OCI-LY7 (cell line): ENCODE data around the gene MYCT1. TPM values are rescaled to one million over a fixed set of nuclear protein-coding genes. Genes with fewer than 3 reads are reported as not detected.

Experiments
- BruUV-seq: library from RNA; stranded (reverse); fragments of 400-500 nt; replicated peaks from 2 replicates; lab custom pipeline; 2021; lab: Mats Ljungman, UMichigan
- CTCF ChIA-PET: fragments of 300-600 bp; sonication (Branson Sonifier 250); formaldehyde crosslinking; loops from one replicate; lab custom pipeline; 2022; ENCODE audit warnings: antibody characterized with exemption; ENCODE audit not compliant: unreplicated experiment; lab: Charles Lee
- POLR2A ChIA-PET: fragments of 300-600 bp; sonication (Branson Sonifier 250); formaldehyde crosslinking; loops from one replicate; lab custom pipeline; 2022; ENCODE audit warnings: antibody characterized with exemption; lab: Charles Lee
- DNase-seq: peaks from one replicate; pipeline ENCODE4 v3.0.0-alpha.2; 2015; ENCODE audit warnings: low spot score
- H2AFZ ChIP-seq: fragments of 200-600 bp; sonication (generic), shearing (Covaris generic); 2 replicates; pipeline ENCODE4 v1.6.1; 2014; ENCODE audit warnings: mild to moderate bottlenecking, antibody characterized with exemption, low read length, moderate library complexity
- H3K27ac ChIP-seq: fragments of 200-600 bp; sonication (generic); 2 replicates; pipeline ENCODE4 v1.5.1; 2014; ENCODE audit warnings: mixed run types, low read depth, mild to moderate bottlenecking, moderate library complexity, low read length, inconsistent platforms; ENCODE audit not compliant: poor library complexity, severe bottlenecking
- H3K36me3 ChIP-seq: fragments of 200-600 bp; sonication (generic); 2 replicates; pipeline ENCODE4 v1.6.1; 2014; ENCODE audit warnings: mild to moderate bottlenecking, antibody characterized with exemption, low read length, moderate library complexity, mixed read lengths; ENCODE audit not compliant: insufficient read depth
- H3K4me1 ChIP-seq: fragments of 200-600 bp; sonication (generic); 2 replicates; pipeline ENCODE4 v1.5.1; 2014; ENCODE audit warnings: mild to moderate bottlenecking, low read length; ENCODE audit not compliant: insufficient read depth, poor library complexity, severe bottlenecking
- H3K4me2 ChIP-seq: fragments of 200-600 bp; sonication (generic); 2 replicates; pipeline ENCODE4 v1.6.1; 2014; ENCODE audit warnings: mild to moderate bottlenecking, low read length
- H3K4me3 ChIP-seq: fragments of 200-600 bp; sonication (generic); 2 replicates; pipeline ENCODE4 v1.5.1; 2014; ENCODE audit warnings: mild to moderate bottlenecking, low read depth, low read length; ENCODE audit not compliant: poor library complexity, severe bottlenecking
- H3K79me2 ChIP-seq: fragments of 200-600 bp; sonication (generic); 2 replicates; pipeline ENCODE4 v1.6.1; 2016; ENCODE audit warnings: low read depth, mild to moderate bottlenecking, low read length, moderate library complexity, mixed read lengths; ENCODE audit not compliant: insufficient read depth
- H3K9me2 ChIP-seq: fragments of 200-600 bp; sonication (generic); 2 replicates; pipeline ENCODE4 v1.6.1; 2016; ENCODE audit warnings: mild to moderate bottlenecking, low read length, mixed read lengths; ENCODE audit not compliant: insufficient read depth
- H3K9me3 ChIP-seq: fragments of 200-600 bp; sonication (generic); 2 replicates; pipeline ENCODE4 v1.6.1; 2014; ENCODE audit warnings: mild to moderate bottlenecking, mixed run types, low read length, mixed read lengths
- H4K20me1 ChIP-seq: fragments of 200-600 bp; sonication (generic); 2 replicates; pipeline ENCODE4 v1.6.1; 2014; ENCODE audit warnings: mild to moderate bottlenecking, antibody characterized with exemption, low read length, moderate library complexity, mixed read lengths; ENCODE audit not compliant: insufficient read depth
- CTCF ChIP-seq: fragments of 200-600 bp; sonication (generic); conservative IDR thresholded peaks from 2 replicates; pipeline ENCODE4 v1.5.1; 2014; ENCODE audit warnings: mild to moderate bottlenecking, antibody characterized with exemption, low read length, moderate library complexity, mixed read lengths
- EZH2phosphoT487 ChIP-seq: fragments of 200-600 bp; sonication (generic); IDR thresholded peaks from 2 replicates; pipeline ENCODE4 v1.6.1; 2018; ENCODE audit warnings: low read depth, borderline replicate concordance, mild to moderate bottlenecking, mixed run types, antibody characterized with exemption, low read length, moderate library complexity, mixed read lengths
- intact Hi-C: fragments of 100-400 bp; cut with micrococcal nuclease; formaldehyde crosslinking; loops from one replicate; pipeline ENCODE4 v1.10.0; 2022; ENCODE audit not compliant: unreplicated experiment
- total RNA-seq, 2 experiments: library from RNA; depleted of rRNA in 1 of 2; stranded (reverse); fragments of >200 nt in 1 of 2; shearing (Covaris generic) in 1 of 2; gene quantifications; 2 replicates each; pipeline ENCODE4 v1.2.3, GENCODE V29; 2014 to 2022

The MYCT1 gene
- total RNA-seq, 2 experiments from 2014 or later, result 0.47 to 3.5 TPM

- intact Hi-C loops, result no loop called here
- TF ChIP-seq CTCF (no peak), EZH2phosphoT487 (no peak)
- POLR2A ChIA-PET, result interaction anchor here (0.5 to 1.2 kb wide), 2 partner anchors 11 to 23 kb away, joined by 3 read pairs; no protein-coding TSS in a partner anchor
- Histone ChIP-seq H3K79me2 (no peaks in the 10 kb centered on the region), H3K4me3 (no peak overlapping the region), H3K9me3 (no peaks in the 10 kb centered on the region), H3K4me1 (no peaks in the 10 kb centered on the region), H3K9me2 (no peaks in the 10 kb centered on the region), H3K36me3 (no peaks in the 10 kb centered on the region), H3K4me2 (no peak overlapping the region), H3K27ac (no peak overlapping the region), H4K20me1 (no peaks in the 10 kb centered on the region), H2AFZ (no peak overlapping the region)
- CTCF ChIA-PET, result no interaction called here
- no peak for DNase-seq
- BruUV-seq, result no TSS peak
Observed at GRCh38 chr6:152727507-152727906, 29.8 kb downstream of the MYCT1 start.

- Histone ChIP-seq H2AFZ (no peak overlapping the region), H3K4me1 (no peaks in the 10 kb centered on the region), H4K20me1 (no peaks in the 10 kb centered on the region), H3K79me2 (no peaks in the 10 kb centered on the region), H3K4me2 (no peak overlapping the region), H3K9me2 (no peaks in the 10 kb centered on the region), H3K36me3 (no peaks in the 10 kb centered on the region), H3K4me3 (no peak overlapping the region), H3K9me3 (no peaks in the 10 kb centered on the region), H3K27ac (no peak overlapping the region)
- BruUV-seq, result no TSS peak
- ChIA-PET CTCF (no interaction called here), POLR2A (no interaction called here)
- TF ChIP-seq CTCF (no peak), EZH2phosphoT487 (no peak)
- intact Hi-C loops, result no loop called here
- no peak for DNase-seq
Observed at GRCh38 chr6:152734630-152735029, 36.9 kb downstream of the MYCT1 start.

GRCh38 chr6:152736687-152737273 is 39.1 kb downstream of the MYCT1 start:
- Histone ChIP-seq H3K9me2 (no peaks in the 10 kb centered on the region), H2AFZ (no peak overlapping the region), H3K4me3 (no peak overlapping the region), H4K20me1 (no peaks in the 10 kb centered on the region), H3K9me3 (no peaks in the 10 kb centered on the region), H3K79me2 (no peaks in the 10 kb centered on the region), H3K4me1 (no peaks in the 10 kb centered on the region), H3K27ac (no peak overlapping the region), H3K36me3 (no peaks in the 10 kb centered on the region), H3K4me2 (no peak overlapping the region)
- no peak for TF ChIP-seq CTCF
- TF ChIP-seq EZH2phosphoT487, result no peak
- ChIA-PET CTCF (no interaction called here), POLR2A (interaction anchor here (0.6 to 1.1 kb wide), 3 partner anchors 12 to 274 kb away, joined by 3 read pairs; no protein-coding TSS in a partner anchor)
- no peak for DNase-seq
- BruUV-seq, result no TSS peak
- intact Hi-C loops, result no loop called here
